Measurements from ENCODE around the gene ANO7.

- TF ChIP-seq CTCF (IDR thresholded peaks at IDR 0.05) (no peak), POLR2AphosphoS5 (IDR thresholded peaks at IDR 0.05) (no peak), POLR2A (IDR thresholded peaks at IDR 0.05) (no peak)
Observed at GRCh38 chr2:241234066-241234790, 45.8 kb downstream of the ANO7 start.
